GM12878 (cell line): ENCODE measurements around the gene ETV6. TPM values are rescaled to one million over a fixed set of nuclear protein-coding genes. Genes with fewer than 3 reads are reported as not detected.

Source experiments
- EED ChIP-seq: sonication (generic); IDR thresholded peaks from 2 replicates; pipeline ENCODE4 v1.6.1; 2016; ENCODE audit warnings: antibody characterized with exemption, low read depth
- EGR1 ChIP-seq, 2 experiments: IDR thresholded peaks; 1 replicate in 1 of 2; 2 replicates in 1 of 2; pipeline ENCODE4 v1.6.1; 2011 to 2012; ENCODE audit warnings: low read depth in 2 of 2, low read length in 2 of 2, borderline replicate concordance in 1 of 2, mild to moderate bottlenecking in 1 of 2, moderate library complexity in 1 of 2
- HDAC2 ChIP-seq: fragments of 200-600 bp; sonication (generic); IDR thresholded peaks from 2 replicates; pipeline ENCODE4 v1.6.1; 2017
- MTA3 ChIP-seq: IDR thresholded peaks from 2 replicates; pipeline ENCODE4 v1.6.1; 2012; ENCODE audit warnings: low read length, inconsistent platforms, borderline replicate concordance
- NFYA ChIP-seq: IDR thresholded peaks from 2 replicates; pipeline ENCODE4 v1.6.1; 2011; ENCODE audit warnings: low read depth, mild to moderate bottlenecking, low read length, improper control_type of control experiment, borderline replicate concordance
- NR2C2 ChIP-seq: IDR thresholded peaks from 2 replicates; pipeline ENCODE4 v1.6.1; 2011; ENCODE audit warnings: borderline replicate concordance, low read depth; ENCODE audit not compliant: control insufficient read depth, insufficient read length
- ZNF207 ChIP-seq: fragments of 450-650 bp; IDR thresholded peaks from 2 replicates; pipeline ENCODE4 v1.6.1; 2014; ENCODE audit warnings: antibody characterized with exemption, mild to moderate bottlenecking, borderline replicate concordance
- polyA plus RNA-seq, 11 experiments: library from polyadenylated mRNA; depleted of rRNA in 4 of 11; unstranded in 6 of 11; stranded (reverse) in 5 of 11; fragments of >200 nt; fragmentation: Nextera tagmentation in 4 of 11; fragmentation: Illumina TruSeq in 1 of 11; extraction: Ambion mirVana in 4 of 11; extraction: Trizol in 1 of 11; gene quantifications; 1 replicate in 1 of 11; 2 replicates in 10 of 11; pipeline versions ENCODE4 v1.2.1 to v1.2.3, GENCODE V29; 2011 to 2016; ENCODE audit warnings: inconsistent platforms in 2 of 11, missing spikeins in 2 of 11, low read depth in 1 of 11
- total RNA-seq, 4 experiments: library from RNA; depleted of rRNA in 3 of 4; stranded (reverse); fragments of >200 nt in 3 of 4; fragmentation: Illumina TruSeq in 1 of 4; extraction: Trizol in 1 of 4; gene quantifications; 2 replicates each; pipeline versions ENCODE4 v1.2.1 to v1.2.3, GENCODE V29; 2013 to 2021
- TF ChIP-seq, protein P1 (sequence below): fragments of 450-650 bp; IDR thresholded peaks from 2 replicates; pipeline ENCODE4 v1.6.1; 2016; ENCODE audit warnings: mild to moderate bottlenecking, moderate library complexity, borderline replicate concordance
- TF ChIP-seq, protein P2 (sequence below): fragments of 450-650 bp; formaldehyde crosslinking; IDR thresholded peaks from 2 replicates; pipeline ENCODE4 v1.5.0; 2022; ENCODE audit warnings: mild to moderate bottlenecking, missing genetic modification characterization
- TF ChIP-seq, protein P3 (sequence below): fragments of 450-650 bp; formaldehyde crosslinking; IDR thresholded peaks from 2 replicates; pipeline ENCODE4 v1.4.0; 2020; ENCODE audit warnings: mild to moderate bottlenecking, moderate library complexity
- TF ChIP-seq, protein P4 (sequence below): fragments of 450-650 bp; formaldehyde crosslinking; IDR thresholded peaks from 2 replicates; pipeline ENCODE4 v1.4.0; 2022; ENCODE audit warnings: mild to moderate bottlenecking, moderate library complexity

Gene ETV6
- total and polyA plus RNA-seq, 10 of the 15 experiments (the other 5 are each of a cell fraction or from before 2014, with no cell fraction given) = 6.6 to 74.8 (median 24.6) TPM

DNA sequence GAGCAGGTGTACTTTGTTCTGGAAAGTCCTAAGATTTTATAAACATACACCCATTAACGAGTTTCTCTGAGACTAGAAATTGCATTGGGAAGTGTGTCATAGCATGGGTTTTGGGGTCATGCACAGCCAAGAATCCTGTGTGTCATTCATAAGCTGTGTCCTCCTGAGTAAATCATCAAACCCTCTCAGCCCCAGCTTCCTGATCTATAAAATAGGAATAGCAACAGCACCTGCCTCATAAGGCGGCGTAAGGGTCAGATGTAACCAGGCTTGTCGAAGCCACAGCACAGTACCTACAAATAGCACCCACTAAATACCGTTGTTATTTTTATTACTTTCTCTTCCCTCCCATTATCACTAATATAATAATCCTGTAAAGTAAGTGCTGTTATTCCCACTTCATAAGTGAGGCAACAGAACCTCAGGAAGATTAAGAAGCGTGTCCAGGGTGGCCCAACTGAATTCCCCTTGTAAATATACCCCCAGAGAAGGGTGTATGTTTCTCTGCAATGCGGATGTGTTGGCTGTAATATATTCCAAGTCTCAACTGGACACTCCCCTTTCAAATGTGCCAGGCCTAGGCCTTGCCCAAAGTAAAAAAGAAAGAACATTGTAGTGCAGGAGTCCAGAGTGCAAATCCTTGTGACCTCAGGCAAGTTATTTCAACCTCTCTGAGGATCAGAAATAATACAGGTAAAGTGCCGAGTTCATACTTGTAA is 233.0 kb downstream of the ETV6 start (continued):
- TF ChIP-seq MTA3 (no peak; the same call in 1 of the 2 replicates), NFYA (no peak), NR2C2 (no peak), ZNF207 (no peak), EED (0 out of 2 replicates have a peak, but pooled peaks have one; percentile 37), EGR1 (IDR thresholded peaks at IDR 0.05; ENCODE audit: borderline replicate concordance in 1 of 2, low read depth in 2 of 2, low read length in 2 of 2) (no peak), HDAC2 (no peak)
- TF ChIP-seq, protein P1, sequence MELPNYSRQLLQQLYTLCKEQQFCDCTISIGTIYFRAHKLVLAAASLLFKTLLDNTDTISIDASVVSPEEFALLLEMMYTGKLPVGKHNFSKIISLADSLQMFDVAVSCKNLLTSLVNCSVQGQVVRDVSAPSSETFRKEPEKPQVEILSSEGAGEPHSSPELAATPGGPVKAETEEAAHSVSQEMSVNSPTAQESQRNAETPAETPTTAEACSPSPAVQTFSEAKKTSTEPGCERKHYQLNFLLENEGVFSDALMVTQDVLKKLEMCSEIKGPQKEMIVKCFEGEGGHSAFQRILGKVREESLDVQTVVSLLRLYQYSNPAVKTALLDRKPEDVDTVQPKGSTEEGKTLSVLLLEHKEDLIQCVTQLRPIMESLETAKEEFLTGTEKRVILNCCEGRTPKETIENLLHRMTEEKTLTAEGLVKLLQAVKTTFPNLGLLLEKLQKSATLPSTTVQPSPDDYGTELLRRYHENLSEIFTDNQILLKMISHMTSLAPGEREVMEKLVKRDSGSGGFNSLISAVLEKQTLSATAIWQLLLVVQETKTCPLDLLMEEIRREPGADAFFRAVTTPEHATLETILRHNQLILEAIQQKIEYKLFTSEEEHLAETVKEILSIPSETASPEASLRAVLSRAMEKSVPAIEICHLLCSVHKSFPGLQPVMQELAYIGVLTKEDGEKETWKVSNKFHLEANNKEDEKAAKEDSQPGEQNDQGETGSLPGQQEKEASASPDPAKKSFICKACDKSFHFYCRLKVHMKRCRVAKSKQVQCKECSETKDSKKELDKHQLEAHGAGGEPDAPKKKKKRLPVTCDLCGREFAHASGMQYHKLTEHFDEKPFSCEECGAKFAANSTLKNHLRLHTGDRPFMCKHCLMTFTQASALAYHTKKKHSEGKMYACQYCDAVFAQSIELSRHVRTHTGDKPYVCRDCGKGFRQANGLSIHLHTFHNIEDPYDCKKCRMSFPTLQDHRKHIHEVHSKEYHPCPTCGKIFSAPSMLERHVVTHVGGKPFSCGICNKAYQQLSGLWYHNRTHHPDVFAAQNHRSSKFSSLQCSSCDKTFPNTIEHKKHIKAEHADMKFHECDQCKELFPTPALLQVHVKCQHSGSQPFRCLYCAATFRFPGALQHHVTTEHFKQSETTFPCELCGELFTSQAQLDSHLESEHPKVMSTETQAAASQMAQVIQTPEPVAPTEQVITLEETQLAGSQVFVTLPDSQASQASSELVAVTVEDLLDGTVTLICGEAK = no peak
- TF ChIP-seq, protein P2, sequence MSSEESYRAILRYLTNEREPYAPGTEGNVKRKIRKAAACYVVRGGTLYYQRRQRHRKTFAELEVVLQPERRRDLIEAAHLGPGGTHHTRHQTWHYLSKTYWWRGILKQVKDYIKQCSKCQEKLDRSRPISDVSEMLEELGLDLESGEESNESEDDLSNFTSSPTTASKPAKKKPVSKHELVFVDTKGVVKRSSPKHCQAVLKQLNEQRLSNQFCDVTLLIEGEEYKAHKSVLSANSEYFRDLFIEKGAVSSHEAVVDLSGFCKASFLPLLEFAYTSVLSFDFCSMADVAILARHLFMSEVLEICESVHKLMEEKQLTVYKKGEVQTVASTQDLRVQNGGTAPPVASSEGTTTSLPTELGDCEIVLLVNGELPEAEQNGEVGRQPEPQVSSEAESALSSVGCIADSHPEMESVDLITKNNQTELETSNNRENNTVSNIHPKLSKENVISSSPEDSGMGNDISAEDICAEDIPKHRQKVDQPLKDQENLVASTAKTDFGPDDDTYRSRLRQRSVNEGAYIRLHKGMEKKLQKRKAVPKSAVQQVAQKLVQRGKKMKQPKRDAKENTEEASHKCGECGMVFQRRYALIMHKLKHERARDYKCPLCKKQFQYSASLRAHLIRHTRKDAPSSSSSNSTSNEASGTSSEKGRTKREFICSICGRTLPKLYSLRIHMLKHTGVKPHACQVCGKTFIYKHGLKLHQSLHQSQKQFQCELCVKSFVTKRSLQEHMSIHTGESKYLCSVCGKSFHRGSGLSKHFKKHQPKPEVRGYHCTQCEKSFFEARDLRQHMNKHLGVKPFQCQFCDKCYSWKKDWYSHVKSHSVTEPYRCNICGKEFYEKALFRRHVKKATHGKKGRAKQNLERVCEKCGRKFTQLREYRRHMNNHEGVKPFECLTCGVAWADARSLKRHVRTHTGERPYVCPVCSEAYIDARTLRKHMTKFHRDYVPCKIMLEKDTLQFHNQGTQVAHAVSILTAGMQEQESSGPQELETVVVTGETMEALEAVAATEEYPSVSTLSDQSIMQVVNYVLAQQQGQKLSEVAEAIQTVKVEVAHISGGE = no peak
- TF ChIP-seq, protein P3, sequence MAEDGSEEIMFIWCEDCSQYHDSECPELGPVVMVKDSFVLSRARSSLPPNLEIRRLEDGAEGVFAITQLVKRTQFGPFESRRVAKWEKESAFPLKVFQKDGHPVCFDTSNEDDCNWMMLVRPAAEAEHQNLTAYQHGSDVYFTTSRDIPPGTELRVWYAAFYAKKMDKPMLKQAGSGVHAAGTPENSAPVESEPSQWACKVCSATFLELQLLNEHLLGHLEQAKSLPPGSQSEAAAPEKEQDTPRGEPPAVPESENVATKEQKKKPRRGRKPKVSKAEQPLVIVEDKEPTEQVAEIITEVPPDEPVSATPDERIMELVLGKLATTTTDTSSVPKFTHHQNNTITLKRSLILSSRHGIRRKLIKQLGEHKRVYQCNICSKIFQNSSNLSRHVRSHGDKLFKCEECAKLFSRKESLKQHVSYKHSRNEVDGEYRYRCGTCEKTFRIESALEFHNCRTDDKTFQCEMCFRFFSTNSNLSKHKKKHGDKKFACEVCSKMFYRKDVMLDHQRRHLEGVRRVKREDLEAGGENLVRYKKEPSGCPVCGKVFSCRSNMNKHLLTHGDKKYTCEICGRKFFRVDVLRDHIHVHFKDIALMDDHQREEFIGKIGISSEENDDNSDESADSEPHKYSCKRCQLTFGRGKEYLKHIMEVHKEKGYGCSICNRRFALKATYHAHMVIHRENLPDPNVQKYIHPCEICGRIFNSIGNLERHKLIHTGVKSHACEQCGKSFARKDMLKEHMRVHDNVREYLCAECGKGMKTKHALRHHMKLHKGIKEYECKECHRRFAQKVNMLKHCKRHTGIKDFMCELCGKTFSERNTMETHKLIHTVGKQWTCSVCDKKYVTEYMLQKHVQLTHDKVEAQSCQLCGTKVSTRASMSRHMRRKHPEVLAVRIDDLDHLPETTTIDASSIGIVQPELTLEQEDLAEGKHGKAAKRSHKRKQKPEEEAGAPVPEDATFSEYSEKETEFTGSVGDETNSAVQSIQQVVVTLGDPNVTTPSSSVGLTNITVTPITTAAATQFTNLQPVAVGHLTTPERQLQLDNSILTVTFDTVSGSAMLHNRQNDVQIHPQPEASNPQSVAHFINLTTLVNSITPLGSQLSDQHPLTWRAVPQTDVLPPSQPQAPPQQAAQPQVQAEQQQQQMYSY (CRISPR knock-in tag) = no peak
- TF ChIP-seq, protein P4, sequence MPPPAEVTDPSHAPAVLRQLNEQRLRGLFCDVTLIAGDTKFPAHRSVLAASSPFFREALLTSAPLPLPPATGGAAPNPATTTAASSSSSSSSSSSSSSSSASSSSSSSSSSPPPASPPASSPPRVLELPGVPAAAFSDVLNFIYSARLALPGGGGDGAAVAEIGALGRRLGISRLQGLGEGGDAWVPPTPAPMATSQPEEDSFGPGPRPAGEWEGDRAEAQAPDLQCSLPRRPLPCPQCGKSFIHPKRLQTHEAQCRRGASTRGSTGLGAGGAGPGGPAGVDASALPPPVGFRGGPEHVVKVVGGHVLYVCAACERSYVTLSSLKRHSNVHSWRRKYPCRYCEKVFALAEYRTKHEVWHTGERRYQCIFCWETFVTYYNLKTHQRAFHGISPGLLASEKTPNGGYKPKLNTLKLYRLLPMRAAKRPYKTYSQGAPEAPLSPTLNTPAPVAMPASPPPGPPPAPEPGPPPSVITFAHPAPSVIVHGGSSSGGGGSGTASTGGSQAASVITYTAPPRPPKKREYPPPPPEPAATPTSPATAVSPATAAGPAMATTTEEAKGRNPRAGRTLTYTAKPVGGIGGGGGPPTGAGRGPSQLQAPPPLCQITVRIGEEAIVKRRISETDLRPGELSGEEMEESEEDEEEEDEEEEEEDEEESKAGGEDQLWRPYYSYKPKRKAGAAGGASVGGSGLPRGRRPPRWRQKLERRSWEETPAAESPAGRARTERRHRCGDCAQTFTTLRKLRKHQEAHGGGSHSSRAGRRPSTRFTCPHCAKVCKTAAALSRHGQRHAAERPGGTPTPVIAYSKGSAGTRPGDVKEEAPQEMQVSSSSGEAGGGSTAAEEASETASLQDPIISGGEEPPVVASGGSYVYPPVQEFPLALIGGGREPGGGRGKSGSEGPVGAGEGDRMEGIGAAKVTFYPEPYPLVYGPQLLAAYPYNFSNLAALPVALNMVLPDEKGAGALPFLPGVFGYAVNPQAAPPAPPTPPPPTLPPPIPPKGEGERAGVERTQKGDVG = no peak
